ENCODE measurements around the gene ADORA2B.
"Not testable (repeated sequence)": the region's sequence is repeated elsewhere in the genome, so short reads cannot be mapped to it uniquely, and the experiment has no call there.

The ADORA2B gene

DNA sequence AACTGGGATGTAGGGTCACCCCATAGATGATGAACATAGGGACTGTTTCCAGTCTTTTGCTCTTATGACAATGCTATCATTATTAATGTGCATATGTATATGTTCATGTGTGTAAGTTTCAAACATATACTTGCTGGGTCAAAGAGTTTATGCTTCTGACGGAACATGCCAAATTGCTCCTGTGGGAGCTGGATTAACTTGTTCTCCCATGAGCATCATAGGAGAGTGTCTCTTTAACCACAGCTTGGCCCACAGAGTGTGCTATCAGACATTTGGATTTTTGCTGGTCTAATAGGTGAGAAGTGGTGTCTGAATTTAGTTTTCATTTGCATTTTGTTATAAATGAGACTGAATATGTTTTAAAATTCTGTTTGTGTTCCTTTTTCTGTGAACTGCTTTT, 22.3 kb upstream of the ADORA2B start:
- no peak for DNase-seq (ENCODE audit: low read depth in 2 of 2)

DNA sequence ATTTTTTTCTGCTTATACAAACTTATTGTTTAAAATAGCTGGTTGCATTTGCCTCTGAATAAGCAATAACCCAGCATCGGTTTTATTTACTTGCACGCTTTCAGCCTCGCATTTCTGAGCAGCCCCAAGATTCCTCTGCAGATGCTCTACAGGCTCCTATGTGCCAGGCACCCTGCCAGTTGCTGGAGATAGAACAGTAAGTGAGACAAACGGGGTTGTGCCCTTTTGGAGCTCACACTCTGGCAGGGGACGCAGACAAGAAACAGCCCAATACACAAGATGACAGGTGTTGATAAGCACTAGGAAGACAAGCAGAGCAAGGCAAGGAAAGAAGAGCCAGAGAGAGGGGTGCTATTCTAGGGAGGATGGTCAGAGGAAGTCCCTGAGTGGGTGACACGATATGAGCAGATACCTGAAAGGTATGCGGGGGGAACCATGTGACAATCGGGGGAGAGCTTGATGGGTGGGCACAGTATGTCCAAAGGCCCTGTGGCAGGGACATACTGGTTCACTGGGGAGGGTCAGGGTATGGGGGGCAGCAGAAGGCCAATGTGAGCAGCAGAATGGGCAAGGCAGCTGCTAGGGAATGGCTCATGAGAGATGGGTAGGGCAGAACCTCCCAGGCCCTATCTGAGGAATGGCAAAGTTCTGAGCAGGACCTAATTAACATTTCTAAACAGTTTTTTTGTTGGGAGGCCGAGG, 18.7 kb upstream of the ADORA2B start:
- no peak for DNase-seq (ENCODE audit: low read depth in 2 of 2)

DNA sequence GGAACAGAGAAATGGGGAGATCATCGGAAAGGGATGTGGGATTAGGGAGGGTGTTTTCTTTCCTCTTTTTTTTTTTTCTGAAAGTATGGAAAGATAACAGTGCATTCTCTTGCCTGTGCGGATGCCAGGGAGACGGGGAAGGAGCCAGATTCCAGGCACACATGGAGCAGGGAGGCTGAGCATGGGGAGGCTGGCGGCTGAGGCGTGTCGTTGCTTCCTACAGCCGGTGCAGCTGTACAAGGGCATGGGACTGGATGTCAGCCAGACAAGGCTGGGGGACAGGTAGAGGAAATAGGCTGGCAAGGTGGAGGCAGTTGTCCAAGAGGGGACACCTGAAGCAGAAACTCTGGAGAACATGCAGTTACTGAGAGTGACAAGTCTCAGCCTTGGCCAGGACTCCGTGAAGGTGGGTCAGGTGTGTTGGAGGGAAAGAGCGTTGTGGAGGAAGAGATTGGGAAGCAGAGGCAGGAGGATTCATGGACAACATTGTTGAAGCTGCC, 16.6 kb upstream of the ADORA2B start:
- DNase-seq (ENCODE audit: low read depth in 2 of 2): no peak

DNA sequence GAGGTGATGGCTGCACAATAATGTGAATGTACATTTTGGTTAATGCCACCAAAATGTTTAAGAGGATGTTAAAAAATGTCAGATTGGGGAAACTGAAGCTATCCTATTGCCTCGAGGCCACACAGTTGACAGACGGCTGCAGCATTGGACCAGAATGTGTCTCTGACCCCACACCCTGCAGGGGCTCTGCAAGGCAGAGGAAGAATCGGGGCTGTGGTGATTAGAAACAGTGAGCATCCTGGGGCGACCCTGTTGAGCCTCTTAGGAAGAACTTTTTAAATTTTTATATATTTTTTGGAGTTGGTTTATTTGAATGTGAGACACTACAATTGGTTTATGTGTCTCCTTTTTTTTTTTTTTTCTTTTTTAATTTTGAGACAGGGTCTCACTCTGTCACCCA, 15.0 kb upstream of the ADORA2B start:
- DNase-seq (ENCODE audit: low read depth in 2 of 2): no peak

- DNase-seq (ENCODE audit: low read depth in 2 of 2): no peak
Measured at GRCh38 chr17:15930426-15930825, 14.5 kb upstream of the ADORA2B start.

GRCh38 chr17:15931394-15931793, 13.5 kb upstream of the ADORA2B start:
- DNase-seq (ENCODE audit: low read depth in 2 of 2): no peak

DNA sequence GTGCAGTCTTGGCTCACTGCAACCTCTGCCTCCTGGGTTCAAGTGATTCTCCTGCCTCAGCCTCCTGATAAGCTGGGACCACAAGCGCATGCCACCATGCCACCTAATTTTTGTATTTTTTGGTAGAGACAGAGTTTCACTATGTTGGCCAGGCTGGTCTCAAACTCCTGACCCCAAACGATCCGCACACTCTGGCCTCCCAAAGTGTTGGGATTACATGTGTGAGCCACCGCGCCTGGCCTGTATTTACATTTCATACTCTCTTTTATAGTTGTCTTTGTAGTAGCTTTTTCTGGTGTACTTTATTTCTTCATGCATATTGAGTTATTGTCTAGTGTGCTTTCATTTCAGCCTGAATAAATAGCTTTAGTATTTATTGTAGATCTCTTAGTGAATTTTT, 10.1 kb upstream of the ADORA2B start:
- DNase-seq (ENCODE audit: low read depth in 2 of 2): no peak

- no peak for DNase-seq (ENCODE audit: low read depth in 2 of 2)
Measured at GRCh38 chr17:15935891-15936290, 9.0 kb upstream of the ADORA2B start.

DNA sequence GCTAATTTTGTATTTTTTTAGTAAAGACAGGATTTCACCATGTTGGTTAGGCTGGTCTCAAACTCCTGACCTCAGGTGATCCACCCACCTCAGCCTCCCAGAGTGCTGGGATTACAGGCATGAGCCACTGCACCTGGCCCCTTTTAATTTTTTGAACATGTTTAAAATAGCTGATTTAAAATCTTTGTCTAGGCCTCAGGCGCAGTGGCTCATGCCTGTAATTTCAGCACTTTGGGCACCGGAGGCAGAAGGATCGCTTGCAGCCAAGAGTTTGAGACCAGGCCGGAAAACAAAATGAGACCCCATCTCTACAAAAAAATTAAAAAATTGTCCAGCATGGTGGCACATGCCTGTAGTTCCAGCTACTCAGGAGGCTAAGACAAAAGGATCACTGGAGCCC, 8.4 kb upstream of the ADORA2B start:
- DNase-seq (ENCODE audit: low read depth in 2 of 2): not testable (repeated sequence)

GRCh38 chr17:15941781-15942180, 3.1 kb upstream of the ADORA2B start:
- no peak for DNase-seq (ENCODE audit: low read depth in 2 of 2)

DNA sequence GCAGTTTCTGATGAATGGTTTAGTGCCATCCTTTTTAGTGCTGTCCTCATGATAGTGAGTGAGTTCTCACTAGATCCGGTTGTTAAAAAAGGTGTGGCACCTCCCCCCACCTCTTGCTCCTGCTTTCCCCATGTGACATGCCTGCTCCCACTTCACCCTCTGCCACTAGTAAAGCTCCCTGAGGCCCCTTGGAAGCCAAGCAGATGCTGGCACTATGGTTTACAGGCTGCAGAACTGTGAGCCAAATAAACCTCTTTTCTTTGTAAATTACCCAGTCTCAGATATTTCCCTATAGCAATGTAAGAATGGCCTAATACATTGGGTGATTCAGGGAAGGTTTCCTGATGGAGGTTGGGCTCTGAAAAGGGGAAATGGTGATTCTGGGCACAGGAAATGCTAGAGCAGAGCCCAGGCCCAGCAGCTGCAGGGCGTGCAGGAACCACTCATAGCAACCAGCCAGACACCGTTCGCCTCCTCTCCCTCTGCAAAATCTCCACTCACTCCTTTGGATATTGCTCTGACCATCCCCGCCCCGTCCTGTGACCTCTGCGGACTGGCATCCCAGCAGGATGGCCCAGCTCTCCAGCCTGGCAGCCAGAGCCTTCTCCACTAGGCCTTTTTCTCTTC, 2.6 kb upstream of the ADORA2B start:
- DNase-seq (ENCODE audit: low read depth in 2 of 2): no peak

DNA sequence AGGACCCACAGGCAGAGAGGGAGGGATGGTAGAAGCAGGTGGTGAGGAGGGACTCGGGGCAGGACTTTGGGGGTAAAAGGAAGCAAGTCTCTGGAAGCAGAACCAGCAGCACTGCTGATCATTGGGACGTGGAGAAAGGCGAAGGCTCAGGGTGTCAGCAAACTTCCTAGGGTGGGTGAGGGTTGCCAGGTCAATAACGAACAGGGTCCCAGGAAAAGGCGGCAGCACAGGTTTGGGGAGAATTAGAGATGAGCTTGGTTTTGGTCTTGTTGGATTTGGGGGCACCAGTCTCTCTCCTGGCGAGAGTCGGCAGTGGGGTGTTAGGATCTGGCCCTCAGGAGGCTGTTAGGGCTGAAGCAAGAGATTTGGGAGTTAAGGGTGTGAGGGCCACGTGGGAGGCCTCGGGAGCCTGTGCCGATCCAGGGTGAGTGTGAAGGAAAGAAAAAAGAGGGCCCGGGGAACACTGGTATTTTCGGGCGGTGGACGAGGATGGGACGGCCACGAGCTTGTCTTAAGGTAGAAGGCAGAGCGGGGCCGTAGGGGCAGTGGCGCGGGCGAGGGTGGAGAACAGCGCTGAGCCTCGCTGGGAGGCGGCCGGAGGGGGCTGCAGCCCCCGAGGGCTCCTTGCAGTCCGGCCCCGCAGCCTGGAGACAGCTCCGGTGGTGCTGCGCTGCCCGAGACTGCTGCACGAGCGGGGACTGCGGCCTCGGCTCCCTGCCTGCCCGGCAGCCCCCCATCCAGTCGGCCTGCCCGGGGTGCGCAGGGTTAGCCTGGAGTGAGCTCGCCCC, 765 bp upstream of the ADORA2B start:
- DNase-seq (ENCODE audit: low read depth in 2 of 2): no peak

DNA sequence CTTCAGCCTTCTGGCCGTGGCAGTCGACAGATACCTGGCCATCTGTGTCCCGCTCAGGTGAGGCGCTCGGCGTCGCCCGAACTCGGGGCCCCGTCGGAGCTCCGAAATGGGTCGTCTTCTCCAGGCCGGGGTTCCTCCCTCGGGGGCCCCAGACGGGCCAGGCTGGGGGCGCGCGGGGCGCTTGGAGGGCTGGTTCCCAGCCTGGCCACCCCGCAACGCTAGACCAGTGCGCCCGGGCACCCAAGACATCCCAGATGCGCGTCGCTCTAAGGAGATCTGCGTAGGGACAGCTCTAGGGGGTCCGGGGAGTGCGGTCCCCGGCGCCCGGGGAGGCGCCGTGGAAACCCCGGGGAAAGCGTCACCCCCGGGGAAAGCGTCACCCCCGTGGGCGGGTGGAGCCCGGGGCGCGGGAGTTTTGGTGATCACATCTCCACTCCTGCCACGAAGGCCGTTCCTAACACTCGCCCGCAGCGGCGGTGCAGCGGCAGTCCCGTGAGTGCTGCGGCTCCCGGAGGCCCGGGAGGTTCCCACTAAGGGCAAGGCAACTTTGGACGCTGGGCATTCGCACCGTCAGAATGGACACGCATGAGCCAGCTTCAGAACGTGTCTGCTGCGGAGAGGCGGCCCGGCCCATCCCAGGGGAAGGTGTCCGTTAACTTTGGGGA, 729 bp downstream of the ADORA2B start:
- DNase-seq (ENCODE audit: low read depth in 2 of 2): peak; percentile 36

- DNase-seq (ENCODE audit: low read depth in 2 of 2): no peak
Measured at GRCh38 chr17:15946611-15947120, 1.7 kb downstream of the ADORA2B start.

- no peak for DNase-seq (ENCODE audit: low read depth in 2 of 2)
Measured at GRCh38 chr17:15947271-15947670, 2.3 kb downstream of the ADORA2B start.

GRCh38 chr17:15947976-15948752, 3.2 kb downstream of the ADORA2B start:
- DNase-seq (ENCODE audit: low read depth in 2 of 2): no peak

DNA sequence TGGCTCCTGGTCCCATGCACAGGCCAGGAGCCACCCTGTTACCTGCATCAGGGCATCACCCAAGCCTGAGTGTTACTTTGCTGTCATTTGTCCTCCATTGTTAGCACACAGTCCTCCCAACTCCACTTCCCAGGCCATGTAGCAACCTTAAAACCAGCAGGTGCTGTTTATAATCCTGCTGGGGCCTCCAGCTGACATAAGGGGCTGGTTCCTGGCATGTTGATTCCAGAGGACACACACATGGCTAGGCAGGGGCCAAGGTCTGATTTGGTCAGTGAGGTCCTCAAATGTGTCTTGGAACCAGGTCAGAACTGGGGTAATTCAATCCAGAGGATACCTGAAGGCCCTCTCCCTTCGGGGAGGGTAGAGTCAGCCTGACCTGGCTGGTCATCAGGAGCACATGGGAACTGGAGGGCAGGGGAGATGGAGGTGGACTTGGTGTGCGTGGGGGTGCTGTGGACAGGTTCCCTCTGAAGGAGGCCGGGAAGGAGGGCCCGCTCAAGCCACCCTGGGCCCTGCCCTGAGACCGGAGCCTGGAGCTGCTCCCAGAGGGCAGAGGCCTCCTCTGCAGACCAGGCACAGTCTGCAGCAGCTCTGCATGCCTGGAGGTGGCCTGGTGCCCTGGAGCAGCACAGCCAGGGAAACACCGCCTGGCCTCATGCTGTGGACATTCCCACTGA, 6.6 kb downstream of the ADORA2B start:
- no peak for DNase-seq (ENCODE audit: low read depth in 2 of 2)

GRCh38 chr17:15952048-15952532, 7.2 kb downstream of the ADORA2B start:
- no peak for DNase-seq (ENCODE audit: low read depth in 2 of 2)

GRCh38 chr17:15952916-15953790, 8.2 kb downstream of the ADORA2B start:
- no peak for DNase-seq (ENCODE audit: low read depth in 2 of 2)
